Endometrial microvascular endothelial cells (primary cell): Measurements from ENCODE around the gene IARS2. TPM values are rescaled to one million over a fixed set of nuclear protein-coding genes. Genes with fewer than 3 reads are reported as not detected.
"Not testable (repeated sequence)": the region's sequence is repeated elsewhere in the genome, so short reads cannot be mapped to it uniquely, and the experiment has no call there.

Source experiments
- in situ Hi-C: cut with HindIII; loops from 2 replicates; pipeline ENCODE4 v1.10.0; 2017; ENCODE audit warnings: low sequenced_read_pairs, low pct_unique_long_range_greater_than_20kb; ENCODE audit errors: inconsistent ontology term
- total RNA-seq: library from RNA; depleted of rRNA; stranded (reverse); fragments of >200 nt; gene quantifications from one replicate; pipeline ENCODE4 v1.2.3, GENCODE V29; 2015; ENCODE audit errors: inconsistent ontology term

The IARS2 gene
- total RNA-seq, 1 donor from 2014 or later, result 106 TPM

DNA sequence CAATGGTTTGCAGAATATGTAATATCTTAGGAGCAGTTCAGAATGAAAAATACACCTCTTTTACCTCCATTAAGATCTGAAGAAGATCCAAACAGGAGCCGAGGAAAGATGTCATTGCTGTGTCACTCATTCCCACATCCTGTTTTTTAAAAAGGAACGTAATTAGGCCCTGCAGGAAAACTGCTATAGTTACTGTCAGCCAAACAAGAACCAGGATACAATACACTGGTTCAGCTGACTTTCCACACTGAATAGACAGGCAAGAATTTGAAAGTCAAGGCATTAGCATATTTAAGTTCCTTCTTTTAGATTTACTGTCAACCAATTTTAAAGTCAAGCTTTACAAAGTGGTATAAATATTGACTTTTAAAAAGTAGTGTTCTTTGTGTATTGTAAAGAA is 63.8 kb downstream of the IARS2 start:
- in situ Hi-C loops, result no loop called here

DNA sequence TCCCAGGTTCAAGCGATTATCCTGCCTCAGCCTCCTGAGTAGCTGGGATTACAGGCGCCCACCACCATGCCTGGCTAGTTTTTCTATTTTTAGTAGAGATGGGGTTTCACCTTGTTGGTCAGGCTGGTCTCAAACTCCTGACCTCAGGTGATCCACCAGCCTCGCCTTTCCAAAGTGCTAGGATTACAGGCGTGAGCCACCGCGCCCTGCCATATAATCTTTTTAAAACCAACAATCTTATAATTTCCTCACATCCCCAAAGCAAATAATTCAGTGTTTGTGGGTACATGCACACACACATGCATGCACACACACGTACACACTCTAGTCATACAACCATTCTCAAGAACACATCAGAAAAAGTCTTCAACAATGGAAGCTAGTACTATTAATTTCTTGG is 64.6 kb downstream of the IARS2 start:
- in situ Hi-C loops, result not testable (repeated sequence)

DNA sequence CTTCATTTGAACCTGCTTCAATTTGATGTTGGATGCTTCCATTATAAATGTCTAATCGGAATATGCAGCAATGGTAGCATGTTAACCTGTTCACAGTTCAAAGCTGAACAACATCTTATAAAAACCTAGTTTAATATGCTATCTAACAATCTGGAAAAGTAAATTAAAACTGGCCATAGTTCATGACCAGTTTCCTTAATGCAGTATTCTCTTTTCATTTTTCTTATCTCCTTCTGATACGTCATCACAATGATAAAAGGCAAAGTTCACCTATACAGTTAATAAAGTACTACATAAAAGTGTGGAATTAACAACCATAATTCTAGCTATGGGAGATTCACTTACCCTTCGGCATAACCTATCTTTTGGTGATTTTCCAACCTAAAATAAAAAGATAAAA is 65.1 kb downstream of the IARS2 start:
- in situ Hi-C loops, result no loop called here

DNA sequence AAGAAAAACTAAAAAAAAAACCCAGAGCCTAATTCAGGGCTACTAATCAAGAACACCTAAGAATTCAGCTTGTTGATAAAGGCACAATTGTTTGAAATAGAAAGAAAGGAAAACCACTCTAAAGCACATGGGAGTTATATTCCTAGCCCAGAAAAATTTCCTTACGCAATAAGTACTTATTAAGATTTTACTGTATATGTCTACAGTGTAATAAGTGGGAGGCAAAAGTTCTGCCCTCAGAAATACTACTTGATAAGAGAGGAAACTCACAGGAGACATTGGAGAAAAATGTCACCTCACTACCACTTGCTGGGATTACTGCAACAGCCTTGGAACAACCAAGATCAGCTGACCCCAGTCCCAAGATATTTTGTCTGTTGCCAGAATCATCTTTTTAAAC is 66.1 kb downstream of the IARS2 start:
- in situ Hi-C loops, result no loop called here

DNA sequence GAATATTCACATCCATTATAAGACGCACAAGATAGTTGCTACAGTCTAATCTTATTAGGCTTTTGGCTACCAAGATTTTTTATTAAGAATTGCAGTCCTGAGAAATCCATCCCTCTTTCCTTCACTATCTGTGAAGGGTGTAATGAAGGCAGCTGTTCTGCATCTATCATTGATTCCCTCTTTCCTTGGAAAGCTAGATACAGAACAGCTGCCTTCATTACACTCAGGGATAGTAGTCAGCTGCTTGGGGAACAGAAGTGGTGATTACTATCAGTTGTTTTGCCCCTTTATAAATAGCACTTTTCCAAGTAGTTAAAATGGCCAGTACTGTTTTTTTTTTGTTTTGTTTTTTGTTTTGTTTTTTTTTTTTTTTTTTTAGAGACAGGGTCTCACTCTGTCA is 70.2 kb downstream of the IARS2 start:
- in situ Hi-C loops, result no loop called here

DNA sequence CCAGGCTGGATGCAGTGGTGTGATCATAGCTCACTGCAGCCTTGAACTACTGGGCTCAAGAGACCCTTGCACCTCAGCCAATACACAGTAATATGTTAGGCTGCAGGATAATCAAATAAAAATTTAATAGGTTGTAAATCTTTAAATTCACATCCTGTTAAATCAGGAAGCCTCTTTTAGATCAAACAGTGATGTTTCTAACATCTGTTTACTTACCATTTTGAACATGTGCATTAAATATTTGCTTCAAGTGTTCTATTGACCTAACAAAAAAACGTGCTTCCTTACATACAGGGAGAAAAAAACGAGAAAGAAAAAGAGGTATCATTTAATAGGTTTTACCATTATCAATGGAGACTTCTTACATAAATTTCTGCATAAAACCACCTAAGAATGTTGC is 70.6 kb downstream of the IARS2 start:
- in situ Hi-C loops, result no loop called here

DNA sequence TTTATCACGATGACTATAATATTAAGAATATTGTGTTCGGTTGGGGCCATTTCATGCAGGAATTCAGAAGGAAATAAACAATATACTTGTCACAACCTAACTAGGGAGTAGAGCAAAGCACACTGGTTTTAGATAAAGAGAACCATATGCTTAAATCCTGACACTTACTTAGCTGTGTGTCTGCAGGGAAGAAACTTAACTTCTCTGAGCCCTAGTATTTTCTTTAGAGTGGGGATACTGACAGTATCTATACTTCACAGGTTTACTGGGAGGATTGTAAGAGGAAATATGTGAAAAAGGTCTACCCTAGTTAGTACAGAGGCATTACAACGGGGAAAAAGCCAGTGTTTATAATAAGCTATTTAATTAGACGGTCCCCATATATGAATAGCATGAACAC is 72.9 kb downstream of the IARS2 start:
- in situ Hi-C loops, result no loop called here

DNA sequence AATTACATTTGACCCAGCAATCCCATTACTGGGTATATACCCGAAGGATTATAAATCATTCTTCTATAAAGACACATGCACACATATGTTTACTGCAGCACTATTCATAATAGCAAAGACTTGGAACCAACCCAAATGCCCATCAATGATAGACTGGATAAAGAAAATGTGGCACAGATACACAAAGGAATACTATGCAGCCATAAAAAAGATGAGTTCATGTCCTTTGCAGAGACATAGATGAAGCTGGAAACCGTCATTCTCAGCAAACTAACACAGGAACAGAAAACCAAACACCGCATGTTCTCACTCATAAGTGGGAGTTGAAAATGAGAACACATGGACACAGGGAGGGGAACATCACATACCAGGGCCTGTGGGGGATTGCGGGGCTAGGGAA is 76.0 kb downstream of the IARS2 start:
- in situ Hi-C loops, result not testable (repeated sequence)

DNA sequence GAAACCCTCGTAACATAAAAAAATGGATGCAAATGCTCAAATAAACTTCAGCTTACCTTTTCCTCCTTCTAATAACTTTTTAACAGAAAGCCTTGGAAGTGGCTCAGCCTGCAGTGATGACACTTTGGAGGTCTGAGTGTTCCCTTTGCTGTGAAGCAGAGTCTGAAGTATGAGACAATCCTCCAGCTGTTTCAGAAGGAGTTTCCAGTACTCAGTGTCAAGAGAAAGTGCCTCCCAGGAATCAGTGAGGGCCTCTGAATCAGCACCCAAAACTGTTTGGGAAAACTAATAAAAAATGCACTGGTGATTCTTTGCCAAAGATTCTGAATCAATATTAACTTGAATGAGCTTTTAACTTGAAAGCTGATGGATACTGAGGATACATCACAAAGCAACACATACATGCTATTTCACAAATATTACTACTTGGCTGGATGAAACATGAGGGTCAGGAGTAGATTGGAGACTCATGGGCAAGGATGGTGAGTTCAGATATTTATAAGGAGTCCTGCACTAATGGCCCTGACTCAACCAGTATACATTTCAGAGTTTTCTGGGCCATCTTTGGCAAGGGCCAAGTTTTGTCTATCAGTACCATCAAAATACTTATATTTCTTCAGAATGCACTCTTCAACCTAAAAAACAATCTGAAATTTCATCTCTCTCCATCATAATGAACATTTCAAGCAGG is 77.0 kb downstream of the IARS2 start:
- in situ Hi-C loops, result no loop called here

DNA sequence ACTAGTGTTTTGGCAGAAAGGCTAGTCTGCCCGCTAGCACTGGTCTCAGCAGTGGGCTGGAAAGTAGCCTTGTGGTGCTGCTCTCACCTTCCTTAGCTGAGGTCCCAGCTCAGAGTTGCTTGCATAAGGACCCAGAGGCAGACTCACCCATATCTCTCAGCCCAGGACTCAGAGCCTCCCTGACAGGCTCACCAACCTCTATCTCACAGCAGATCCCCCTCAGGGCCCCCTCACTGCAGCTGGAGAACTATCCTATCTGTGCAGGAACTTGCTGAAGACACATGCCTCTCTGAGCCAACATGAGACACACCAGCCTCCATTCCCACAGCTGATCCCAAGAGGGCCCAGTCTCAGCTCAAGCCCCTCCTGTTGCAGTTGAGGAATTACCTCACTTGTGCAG is 82.6 kb downstream of the IARS2 start:
- in situ Hi-C loops, result no loop called here

DNA sequence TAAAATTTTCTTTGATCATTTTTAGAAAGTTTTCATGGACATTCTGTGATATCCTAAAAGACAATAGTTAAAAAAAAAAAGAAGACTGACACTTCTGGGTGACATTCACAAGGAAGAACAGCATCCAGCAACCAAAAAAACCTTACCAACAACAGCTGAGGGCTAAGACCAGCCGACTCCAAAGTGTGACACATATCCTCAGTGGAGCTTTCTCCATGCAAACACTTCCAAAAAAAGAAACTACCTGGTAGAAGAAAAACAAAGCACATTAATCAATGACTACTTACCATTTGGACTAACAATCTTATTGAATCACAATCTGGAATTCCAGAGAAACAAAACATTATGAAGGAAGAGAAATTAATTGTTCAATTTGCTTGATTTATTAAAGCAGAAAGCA is 88.2 kb downstream of the IARS2 start:
- in situ Hi-C loops, result no loop called here

DNA sequence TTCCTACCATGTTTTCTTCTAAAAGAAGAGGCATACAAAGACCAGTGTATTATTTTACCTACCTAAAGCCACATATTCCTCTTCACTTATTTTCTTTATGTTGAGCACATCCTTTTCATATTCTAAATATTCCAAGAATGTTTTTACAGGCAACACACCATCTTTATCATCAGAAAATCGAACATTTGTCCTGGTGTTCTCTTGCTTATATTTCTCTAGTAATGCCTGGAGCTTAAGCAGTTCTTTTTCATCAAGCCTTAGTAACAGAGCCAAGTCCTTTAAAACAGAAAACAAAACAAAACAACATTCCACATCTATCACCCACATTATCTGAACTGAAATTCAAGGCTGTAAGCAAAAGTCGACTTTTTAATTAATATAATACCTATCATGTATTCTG is 88.7 kb downstream of the IARS2 start:
- in situ Hi-C loops, result no loop called here

DNA sequence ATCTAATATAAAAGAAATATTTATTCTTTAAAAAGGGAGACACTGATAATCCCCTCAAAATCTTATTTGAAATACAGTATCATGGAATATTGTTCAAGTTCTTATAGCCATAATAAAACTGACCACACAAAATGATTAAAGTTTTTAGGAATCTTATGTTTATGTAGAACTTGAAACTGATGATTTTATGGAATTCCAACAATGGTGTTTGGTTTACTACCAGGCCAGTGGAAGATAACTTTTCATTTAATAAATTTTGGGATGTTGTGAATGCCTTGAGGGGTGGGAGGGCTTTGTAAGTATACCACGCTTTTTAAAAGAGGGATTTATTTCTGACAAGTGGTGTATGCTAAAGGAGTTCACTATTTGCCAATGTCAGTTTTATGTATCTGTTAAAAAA is 90.6 kb downstream of the IARS2 start:
- in situ Hi-C loops, result no loop called here

DNA sequence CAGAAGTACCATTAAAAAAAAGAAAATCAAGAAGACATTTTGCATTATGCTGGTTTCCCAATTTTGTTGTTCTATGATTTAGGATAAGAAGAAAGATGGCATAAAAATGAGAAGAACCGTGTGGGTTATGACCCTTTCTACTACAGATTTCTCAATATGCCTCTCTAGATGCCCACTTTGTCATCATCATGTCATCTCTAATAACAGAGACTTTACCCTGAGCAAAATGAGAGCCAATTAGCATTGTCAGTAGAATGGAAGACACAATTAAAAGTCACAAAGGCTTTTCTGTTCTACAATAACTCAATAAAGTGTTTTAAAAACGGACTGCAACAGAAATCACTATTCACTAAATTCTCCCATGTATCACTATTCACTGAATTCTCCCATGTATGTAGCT is 92.8 kb downstream of the IARS2 start:
- in situ Hi-C loops, result no loop called here

DNA sequence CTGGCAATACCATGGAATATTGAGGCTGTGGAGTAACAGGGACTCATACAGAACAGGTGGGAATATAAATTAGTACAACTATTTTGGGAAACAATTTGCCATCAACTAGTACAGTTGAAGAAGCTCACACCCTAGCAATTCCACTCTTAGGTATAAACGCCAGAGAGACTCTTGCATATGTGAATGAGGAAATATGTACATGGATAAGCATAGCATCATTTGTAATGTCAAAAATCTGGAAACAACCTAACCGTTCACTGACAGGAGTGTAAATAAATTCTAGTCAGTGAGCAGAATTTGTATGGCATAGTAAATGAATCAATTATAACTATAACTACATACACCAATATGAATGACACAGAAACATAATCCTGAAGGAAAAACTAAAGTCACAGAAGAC is 94.6 kb downstream of the IARS2 start:
- in situ Hi-C loops, result no loop called here

DNA sequence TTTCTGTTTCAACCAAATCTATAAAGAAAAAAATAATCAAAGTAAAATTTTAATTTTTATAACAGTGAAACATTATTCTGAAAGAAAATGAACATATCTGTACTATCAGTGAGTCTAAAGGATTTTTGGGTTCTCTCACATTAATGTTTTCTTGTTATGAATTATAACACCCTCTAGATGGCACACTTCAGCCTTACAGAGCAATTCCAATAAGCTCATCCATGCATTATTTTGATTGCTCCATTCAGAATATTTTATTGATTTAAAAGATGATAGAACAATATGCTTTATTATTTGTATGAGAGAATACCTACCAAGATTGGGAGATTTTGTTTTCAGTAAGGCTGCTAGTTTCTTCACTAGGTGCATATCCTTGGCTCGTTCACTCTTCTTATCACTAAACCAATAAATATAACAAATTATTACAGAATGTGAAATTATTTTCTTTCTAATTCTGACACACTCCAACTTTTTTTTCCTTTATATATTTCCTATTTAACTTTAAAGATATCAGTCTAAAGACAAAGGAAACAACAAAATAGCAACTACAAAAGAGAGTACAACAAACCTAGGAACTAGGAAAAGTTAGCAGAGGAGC is 95.9 kb downstream of the IARS2 start:
- in situ Hi-C loops, result no loop called here

DNA sequence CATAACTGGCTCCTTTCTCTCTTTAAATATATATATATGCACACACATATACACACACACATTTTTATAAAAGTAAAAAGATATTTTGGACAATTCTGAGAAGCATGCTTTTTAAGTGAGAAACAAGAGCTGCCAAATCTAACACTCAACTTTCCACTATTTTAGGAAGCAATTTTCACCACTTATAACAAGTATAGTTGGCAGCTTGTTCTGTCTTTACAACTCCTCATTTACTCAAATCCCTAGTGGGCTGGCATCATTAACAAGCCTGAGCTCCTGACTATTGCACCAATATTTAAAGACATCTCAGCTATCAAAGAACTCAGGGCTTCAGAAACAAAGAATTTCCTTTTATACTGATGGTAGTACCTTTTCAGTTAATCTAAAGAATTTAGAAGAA is 101.8 kb downstream of the IARS2 start:
- in situ Hi-C loops, result no loop called here
